ENCODE data around the gene HLX. TPM values are rescaled to one million over a fixed set of nuclear protein-coding genes. Genes with fewer than 3 reads are reported as not detected.

HLX gene
- total and polyA plus RNA-seq, 9 of the 15 experiments (the other 6 are each of a cell fraction or from before 2014, with no cell fraction given) = 0.10 to 3.0 (median 1.6) TPM

DNA sequence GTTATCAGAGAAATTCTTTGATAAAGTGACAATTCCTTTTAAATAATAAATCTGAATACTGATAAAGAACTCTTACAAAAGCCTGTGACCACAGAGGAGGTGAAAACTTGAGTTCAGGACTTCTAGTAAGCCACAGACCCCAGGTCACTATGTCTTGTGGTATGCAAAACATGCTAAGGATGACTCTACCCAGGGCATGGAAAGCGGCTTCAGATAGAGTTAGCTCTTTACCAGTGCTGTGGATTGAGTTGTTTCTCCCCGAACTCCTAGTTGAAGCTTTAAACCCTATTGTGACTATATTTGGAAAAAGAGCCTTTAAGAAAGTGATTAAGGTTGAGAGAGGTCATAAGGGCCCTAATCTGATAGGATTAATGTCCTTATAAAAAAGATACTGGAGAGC, 42.3 kb downstream of the HLX start:
- FAIRE-seq (no peak), ATAC-seq (no peak), DNase-seq (ENCODE audit: extremely low read depth in 1 of 4, low spot score in 3 of 4) (no peak)
- in situ Hi-C loops (cut with MboI) = no loop called here
- no peak overlapping the region for H2AFZ ChIP-seq (ENCODE audit: low read depth, low read length)
- no peaks in the 10 kb centered on the region for H3K4me1 ChIP-seq (replicated peaks in 1 of 2; ENCODE audit: control insufficient read depth in 2 of 2, insufficient read depth in 2 of 2, low read length in 2 of 2)
- WGBS (ENCODE audit: insufficient coverage, low coverage, missing lambda C conversion rate) = 5% methylated on average over 2 of the region's 2 CpGs
- CTCF ChIA-PET (ENCODE audit: low intra/inter-chr PET ratio) = no interaction called here
- no peaks in the 10 kb centered on the region for H4K20me1 ChIP-seq (replicated peaks; ENCODE audit: control insufficient read depth, insufficient read depth, low read length)
- H3K9me1 ChIP-seq (ENCODE audit: control insufficient read depth, insufficient read depth, low read length) = no peaks in the 10 kb centered on the region
- H3K4me2 ChIP-seq (ENCODE audit: insufficient read depth, low read length) = no peak overlapping the region
- intact Hi-C loops (cut with micrococcal nuclease) = no loop called here
- no TSS peak for BruUV-seq (replicated peaks)
- no peaks in the 10 kb centered on the region for H3K36me3 ChIP-seq (ENCODE audit: control insufficient read depth, insufficient read depth, low read length)
- no peak overlapping the region for H3K27ac ChIP-seq (ENCODE audit: extremely low read depth, low read depth, low read length)
- no peaks in the 10 kb centered on the region for H3K79me2 ChIP-seq (ENCODE audit: control insufficient read depth, insufficient read depth, low read length)
- POLR2A ChIA-PET = no interaction called here
- H3K9me3 ChIP-seq (replicated peaks; ENCODE audit: control insufficient read depth, insufficient read depth, low read depth, low read length) = no peaks in the 10 kb centered on the region
- no peak overlapping the region for H3K4me3 ChIP-seq
- H3K27me3 ChIP-seq (ENCODE audit: control insufficient read depth in 2 of 2, insufficient read depth in 2 of 2, low read length in 2 of 2) = peaks cover 0 to 4% of the 10 kb centered on the region in 2 experiments; a peak in 1 of 5 replicates
- H3K9ac ChIP-seq (ENCODE audit: insufficient read depth in 1 of 2, low read depth in 2 of 2, low read length in 2 of 2) = no peak overlapping the region
- TF ChIP-seq PRDM10 (IDR thresholded peaks at IDR 0.05; ENCODE audit: partially characterized antibody) (no peak), SIRT6 (IDR thresholded peaks at IDR 0.05; ENCODE audit: low read depth, low read length) (no peak), ZNF347 (CRISPR knock-in tag; IDR thresholded peaks at IDR 0.05; ENCODE audit: low read depth) (no peak), ZNF592 (IDR thresholded peaks at IDR 0.05) (no peak), ZNF57 (CRISPR knock-in tag; IDR thresholded peaks at IDR 0.05) (no peak), DNMT1 (IDR thresholded peaks at IDR 0.05) (no peak), SIX5 (IDR thresholded peaks at IDR 0.05; ENCODE audit: borderline replicate concordance in 1 of 2, insufficient read depth in 1 of 2, low read depth in 1 of 2, low read length in 2 of 2) (no peak), PHF21A (IDR thresholded peaks at IDR 0.05; ENCODE audit: borderline replicate concordance, low read depth) (no peak), POLR2G (IDR thresholded peaks at IDR 0.05; ENCODE audit: low read depth, low read length) (no peak), POLR2A (conservative IDR thresholded peaks at IDR 0.05) (no peak), CREBBP (IDR thresholded peaks at IDR 0.05; ENCODE audit: low read depth, low read length) (no peak), ZNF143 (CRISPR knock-in tag; IDR thresholded peaks at IDR 0.05) (no peak), ZSCAN32 (CRISPR knock-in tag; IDR thresholded peaks at IDR 0.05) (no peak)
- TF ChIP-seq, protein P1, sequence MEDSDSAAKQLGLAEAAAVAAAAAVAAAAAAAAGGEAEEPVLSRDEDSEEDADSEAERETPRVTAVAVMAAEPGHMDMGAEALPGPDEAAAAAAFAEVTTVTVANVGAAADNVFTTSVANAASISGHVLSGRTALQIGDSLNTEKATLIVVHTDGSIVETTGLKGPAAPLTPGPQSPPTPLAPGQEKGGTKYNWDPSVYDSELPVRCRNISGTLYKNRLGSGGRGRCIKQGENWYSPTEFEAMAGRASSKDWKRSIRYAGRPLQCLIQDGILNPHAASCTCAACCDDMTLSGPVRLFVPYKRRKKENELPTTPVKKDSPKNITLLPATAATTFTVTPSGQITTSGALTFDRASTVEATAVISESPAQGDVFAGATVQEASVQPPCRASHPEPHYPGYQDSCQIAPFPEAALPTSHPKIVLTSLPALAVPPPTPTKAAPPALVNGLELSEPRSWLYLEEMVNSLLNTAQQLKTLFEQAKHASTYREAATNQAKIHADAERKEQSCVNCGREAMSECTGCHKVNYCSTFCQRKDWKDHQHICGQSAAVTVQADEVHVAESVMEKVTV (CRISPR knock-in tag; IDR thresholded peaks at IDR 0.05) = no peak

All from K562 (cell line).